GM08714 (cell line): Measurements from ENCODE around the gene LPA.
A peak's percentile ranks its signal among the peaks of the same experiment; 100 is the strongest.
"Not testable (repeated sequence)": the region's sequence is repeated elsewhere in the genome, so short reads cannot be mapped to it uniquely, and the experiment has no call there.

Experiments used
- H3K4me3 ChIP-seq: fragments of 200-500 bp; sonication (Bioruptor generic); 2 replicates; pipeline ENCODE4 v1.5.1; 2014; ENCODE audit warnings: mild to moderate bottlenecking, low read length, inconsistent platforms
- ZNF274 ChIP-seq: IDR thresholded peaks from 2 replicates; pipeline ENCODE4 v1.6.1; 2012; ENCODE audit warnings: mild to moderate bottlenecking, low read depth, low read length

LPA gene

DNA sequence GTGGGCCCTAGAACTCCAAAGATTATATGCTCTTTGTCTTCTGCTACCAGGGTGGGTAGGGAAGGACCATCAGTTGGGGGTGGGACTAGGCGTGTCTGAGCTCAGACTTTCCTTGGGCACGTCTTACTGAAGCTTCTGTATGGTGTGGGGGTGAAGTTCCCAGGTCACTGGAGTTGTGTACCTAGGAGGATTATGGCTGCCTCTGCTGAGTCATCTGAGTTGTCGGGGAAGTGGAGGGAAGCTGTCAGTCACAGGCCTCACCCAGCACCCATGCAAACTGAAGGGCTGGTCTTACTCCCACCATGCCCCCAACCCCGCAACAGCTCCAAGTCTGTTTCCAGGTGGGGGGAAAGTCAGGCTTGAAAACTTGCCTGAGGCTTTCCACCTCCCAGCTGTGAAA, 90.1 kb downstream of the LPA start:
- no peak for TF ChIP-seq ZNF274
- H3K4me3 ChIP-seq, result no peak overlapping the region

DNA sequence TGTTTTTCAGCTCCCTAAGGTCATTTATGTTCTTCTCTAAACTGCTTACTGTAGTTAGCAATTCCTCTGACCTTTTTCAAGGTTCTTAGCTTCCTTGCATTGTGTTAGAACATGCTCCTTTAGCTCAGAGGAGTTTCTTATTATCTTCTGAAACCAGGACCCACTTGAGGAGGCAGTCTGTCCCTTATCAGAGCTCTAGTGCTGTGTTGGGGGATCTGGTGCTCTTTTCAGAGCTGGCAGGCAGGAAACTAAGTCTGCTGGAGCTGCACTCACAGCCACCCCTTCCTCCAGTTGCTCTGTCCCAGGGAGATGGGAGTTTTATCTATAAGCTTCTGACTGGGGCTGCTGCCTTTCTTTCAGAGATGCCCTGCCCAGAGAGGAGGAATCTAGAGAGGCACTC, 92.9 kb downstream of the LPA start:
- not testable (repeated sequence) for H3K4me3 ChIP-seq

DNA sequence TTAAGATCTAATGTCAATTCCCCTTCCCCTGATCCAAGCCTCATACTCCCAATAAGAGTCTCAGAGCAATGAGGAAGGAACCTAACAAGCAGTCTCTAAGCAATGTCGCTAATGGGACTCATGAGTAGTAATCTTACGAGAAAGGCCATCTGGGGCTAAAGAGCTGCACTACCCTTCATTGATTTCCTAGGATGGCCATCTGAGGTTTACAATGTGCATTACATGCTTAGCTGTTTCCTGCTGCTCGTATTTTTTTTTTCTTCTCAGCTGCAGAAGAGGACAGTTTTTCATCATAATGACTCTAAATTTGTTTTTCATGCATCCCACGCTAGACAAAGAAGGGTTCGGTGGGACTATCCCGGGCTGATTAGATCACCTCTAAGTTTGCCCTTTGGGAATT, 119.3 kb downstream of the LPA start:
- H3K4me3 ChIP-seq, result no peak overlapping the region
- TF ChIP-seq ZNF274, result no peak

DNA sequence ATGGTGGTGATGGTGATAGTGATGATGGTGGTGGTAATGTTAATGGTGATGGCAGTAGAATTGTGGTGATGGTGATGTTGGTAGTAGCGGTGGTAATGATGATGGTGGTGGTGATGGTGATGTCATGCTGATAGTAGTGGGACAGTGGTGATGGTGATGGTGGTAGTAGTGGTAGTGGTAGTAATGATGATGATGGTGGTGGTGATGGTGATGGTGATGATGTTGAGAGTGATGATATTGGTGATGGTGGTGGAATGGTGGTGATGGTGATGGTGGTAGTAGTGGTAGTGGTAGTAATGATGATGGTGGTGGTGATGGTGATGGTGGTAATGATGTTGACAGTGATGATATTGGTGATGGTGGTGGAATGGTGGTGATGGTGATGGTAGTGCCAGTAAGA, 128.8 kb downstream of the LPA start:
- no peak overlapping the region for H3K4me3 ChIP-seq
- no peak for TF ChIP-seq ZNF274

- TF ChIP-seq ZNF274, result no peak
- H3K4me3 ChIP-seq, result no peak overlapping the region
Measured at GRCh38 chr6:160534050-160534696, 129.9 kb downstream of the LPA start.

GRCh38 chr6:160532315-160532714, 131.8 kb downstream of the LPA start:
- no peak overlapping the region for H3K4me3 ChIP-seq
- no peak for TF ChIP-seq ZNF274

DNA sequence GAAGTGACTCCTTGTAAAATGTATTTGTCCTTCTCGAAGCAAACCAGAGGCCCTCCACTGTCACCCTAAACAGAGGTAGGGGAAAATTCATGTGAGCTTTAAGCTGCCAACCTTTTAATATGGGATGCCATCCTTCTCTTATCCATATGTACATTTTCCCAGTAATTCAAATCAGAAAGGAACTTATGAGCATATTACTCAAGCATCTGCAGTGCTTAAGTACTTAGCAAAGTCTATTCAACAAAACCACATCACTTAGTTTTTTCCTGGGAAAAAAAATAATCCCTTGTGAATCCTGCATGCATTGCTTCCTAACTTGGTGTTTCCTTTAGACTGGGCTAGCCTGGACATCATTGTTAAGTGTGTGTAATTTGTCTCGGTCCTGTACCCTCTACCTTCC, 132.2 kb downstream of the LPA start:
- no peak for TF ChIP-seq ZNF274
- H3K4me3 ChIP-seq, result no peak overlapping the region

DNA sequence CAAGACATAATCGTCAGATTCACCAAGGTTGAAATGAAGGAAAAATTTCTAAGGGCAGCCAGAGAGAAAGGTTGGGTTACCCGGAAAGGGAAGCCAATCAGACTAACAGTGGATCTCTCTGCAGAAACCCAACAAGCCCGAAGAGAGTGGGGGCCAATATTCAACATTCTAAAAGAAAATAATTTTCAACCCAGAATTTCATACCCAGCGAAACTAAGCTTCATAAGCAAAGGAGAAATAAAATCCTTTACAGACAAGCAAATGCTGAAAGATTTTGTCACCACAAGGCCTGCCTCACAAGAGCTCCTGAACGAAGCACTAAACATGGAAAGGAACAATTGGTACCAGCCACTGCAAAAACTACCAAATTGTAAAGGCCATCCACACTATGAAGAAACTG, 134.6 kb downstream of the LPA start:
- not testable (repeated sequence) for H3K4me3 ChIP-seq

DNA sequence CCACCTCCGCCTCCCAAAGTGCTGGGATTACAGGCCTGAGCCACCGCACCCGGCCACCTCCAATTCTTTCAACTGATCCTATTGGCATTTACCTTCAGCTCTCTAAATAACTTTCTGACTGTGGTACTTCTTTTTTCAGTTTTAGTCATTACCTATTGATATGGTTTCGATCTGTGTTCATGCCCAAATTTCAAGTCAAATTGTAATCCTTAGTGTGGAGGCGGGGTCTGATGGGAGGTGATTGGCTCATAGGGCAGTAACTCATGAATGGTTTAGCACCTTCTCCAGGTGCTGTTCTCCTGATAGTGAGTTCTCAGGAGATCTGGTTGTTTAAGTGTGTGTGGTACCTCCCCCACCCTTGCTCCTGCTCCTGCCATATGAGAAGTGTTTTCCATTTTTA, 140.9 kb downstream of the LPA start:
- TF ChIP-seq ZNF274, result no peak
- no peak overlapping the region for H3K4me3 ChIP-seq

DNA sequence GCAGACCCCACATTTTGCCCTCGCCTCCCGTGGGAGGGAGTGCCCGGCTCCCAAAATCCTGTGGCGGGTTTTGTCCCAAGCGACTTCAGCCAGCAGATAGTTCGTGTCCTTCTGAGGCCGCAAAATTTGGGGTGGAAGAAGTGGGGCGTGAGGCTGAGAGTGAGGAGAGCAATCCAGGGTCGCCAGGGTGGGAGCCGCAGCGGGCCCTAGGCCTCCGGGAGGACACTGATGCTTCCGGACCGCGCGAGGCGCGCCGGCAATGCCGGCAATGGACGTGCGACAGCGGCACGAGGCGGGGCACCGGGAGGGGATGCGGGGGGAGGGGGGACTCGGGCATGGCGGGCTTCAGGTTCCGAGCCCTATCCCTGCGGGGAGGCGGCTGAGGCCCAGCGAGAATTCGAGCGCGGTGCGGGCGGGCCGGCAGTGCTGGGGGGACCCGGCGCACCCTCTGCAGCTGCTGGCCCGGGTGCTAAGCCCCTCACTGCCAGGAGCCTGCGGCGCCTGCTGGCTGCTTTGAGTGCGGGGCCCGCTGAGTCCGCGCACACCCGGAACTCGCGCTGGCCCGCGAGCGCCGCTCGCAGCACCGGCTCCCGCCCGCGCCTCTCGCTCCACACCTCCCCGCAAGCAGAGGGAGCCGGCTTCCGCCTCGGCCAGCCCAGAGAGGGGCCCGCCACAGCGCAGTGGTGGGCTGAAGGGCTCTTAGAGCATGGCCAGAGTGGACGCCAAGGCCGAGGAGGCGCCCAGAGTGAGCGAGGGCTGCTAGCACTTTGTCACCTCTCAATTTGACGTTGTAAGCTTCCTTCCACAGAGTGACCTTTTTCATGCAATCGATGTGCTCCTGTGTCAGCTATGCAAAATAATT, 143.8 kb downstream of the LPA start:
- peak overlapping the region; percentile 72; the same call in 1 of the 2 replicates for H3K4me3 ChIP-seq
- no peak for TF ChIP-seq ZNF274

DNA sequence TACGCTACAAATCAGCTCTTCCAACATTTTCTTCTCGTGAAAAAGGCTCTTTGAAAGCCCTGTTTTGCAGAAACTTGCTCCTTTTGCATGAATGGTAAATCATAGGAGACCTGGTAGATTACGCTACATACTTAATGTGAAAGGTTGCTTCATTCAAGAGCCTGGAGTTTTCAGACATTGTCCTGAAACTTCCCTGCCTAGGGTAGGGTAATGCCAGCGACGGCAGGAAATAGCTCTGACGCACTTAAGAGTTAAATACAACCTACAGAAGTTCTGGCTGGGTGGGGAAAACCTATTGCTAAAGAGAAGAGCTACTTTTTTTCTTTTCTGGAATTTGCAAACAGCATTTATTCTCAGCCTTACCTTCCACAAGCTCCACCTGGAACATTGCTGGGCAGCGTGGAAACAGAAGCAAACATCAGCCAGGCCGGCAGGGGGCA, 144.5 kb downstream of the LPA start:
- no peak for TF ChIP-seq ZNF274
- peak overlapping the region; percentile 72; the same call in 1 of the 2 replicates for H3K4me3 ChIP-seq

GRCh38 chr6:160519133-160519532, 144.9 kb downstream of the LPA start:
- no peak overlapping the region for H3K4me3 ChIP-seq
- no peak for TF ChIP-seq ZNF274

DNA sequence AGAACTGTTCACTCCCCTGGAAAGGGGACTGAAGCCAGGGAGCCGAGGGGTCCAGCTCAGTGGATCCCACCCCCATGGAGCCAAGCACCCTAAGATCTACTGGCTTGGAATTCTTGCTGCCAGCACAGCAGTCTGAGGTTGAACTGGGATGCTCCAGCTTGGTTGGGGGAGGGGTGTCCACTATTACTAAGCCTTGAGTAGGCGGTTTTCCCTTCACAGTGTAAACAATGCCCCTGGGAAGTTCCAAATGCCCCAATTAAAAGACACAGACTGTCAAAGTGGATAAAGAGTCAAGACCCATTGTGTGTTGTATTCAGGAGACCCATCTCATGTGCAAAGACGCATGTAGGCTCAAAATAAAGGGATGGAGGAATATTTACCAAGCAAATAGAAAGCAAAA, 150.2 kb downstream of the LPA start:
- no peak for TF ChIP-seq ZNF274
- H3K4me3 ChIP-seq, result no peak overlapping the region

DNA sequence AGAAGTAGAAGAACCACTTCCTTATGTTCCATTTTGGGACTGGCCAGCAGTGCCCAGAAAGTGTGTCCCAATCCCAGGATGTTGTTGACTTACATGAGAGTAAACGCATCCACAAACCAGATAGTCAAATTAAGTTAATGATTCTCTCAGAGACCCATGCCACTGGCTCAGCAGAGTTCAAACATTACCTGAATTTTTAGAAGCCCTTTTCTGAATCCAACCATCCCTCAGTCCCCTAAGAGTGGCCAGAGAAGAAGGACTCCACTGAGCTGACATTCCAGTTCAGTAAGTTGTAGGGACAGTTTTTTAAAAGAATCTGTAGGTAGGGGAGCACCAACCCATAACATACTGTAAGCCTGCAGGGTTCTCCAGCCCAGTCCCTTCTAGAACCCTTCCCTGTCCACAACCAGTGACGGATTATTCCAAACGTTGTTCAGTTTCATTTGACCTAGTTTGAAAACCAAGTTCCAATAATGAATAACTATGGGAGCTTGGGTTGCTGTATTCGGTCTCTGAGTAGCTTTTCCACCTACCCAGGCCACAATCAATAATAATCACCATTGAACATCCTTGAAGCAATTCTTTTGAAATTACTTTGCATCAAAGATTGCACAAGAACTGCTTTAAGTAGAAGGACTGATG, 153.0 kb downstream of the LPA start:
- no peak for TF ChIP-seq ZNF274
- H3K4me3 ChIP-seq, result no peak overlapping the region

- TF ChIP-seq ZNF274, result no peak
- H3K4me3 ChIP-seq, result no peak overlapping the region
Measured at GRCh38 chr6:160510199-160510598, 153.9 kb downstream of the LPA start.
